SKM-1 (cell line): ENCODE measurements around the gene AURKAIP1.
"Not testable (repeated sequence)": the region's sequence is repeated elsewhere in the genome, so short reads cannot be mapped to it uniquely, and the experiment has no call there.

Experiments
- DNase-seq: peaks from one replicate; lab custom pipeline; 2025; ENCODE audit not compliant: unreplicated experiment; lab: John Stamatoyannopoulos, UW

Gene AURKAIP1

DNA sequence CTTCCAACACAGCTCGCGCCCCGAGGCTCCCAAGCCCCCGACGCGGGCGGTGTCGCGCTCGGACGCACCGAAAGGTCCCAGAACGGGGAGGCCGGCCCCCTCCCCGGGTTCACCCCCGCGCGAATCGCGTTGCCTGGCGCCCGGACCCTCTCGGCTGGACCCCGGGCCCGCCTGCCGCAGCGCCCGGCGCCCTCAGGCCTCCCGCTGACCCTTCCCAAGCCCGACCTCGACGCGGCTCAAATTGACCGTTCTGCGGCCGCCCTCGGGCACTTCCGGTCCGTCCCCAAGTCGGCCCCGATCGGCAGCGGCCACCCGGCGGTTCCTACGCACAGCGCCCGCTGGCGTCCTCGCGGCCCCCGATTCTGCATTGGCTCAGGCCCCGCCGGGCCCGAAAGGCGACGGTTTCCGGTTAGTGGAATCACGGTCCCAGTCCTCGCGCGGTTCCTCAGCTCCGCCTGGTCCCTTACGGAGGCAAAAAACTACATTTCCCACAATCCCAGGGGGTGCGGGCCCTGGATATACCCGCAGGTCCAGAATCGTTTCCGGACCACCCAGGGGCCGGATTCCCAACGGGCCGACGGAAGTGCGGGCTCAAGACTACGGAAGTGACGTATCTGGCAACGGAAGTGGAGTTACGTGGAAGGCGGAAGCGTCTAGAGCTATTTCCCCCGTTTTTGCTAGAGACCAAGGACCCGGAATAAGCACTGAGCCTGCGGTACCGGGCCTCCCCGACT is at the start of gene AURKAIP1:
Gene AURKAIP1, minus strand, starts transcription at position 279 of the 734 bp plus-strand sequence. CDS start 451 bp downstream, outside the sequence.
- peak; percentile 100 for DNase-seq

DNA sequence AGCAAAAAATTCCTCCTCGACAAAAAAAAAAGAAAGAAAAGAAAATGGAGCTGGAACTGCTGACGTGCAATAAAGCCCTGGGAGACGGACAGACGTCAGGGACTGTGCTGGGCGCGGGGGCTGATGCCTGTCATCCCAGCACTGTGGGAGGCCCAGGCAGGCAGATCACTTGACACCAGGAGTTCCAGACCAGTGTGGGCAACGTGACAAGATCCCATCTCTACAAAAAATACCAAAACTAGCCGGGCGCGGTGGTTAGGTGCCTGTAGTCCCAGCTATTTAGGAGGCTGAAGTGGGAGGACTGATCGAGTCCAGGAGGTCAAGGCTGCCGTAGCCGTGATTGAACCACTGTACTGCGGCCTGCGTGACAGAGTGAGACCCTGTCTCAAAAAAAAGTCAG is 49.7 kb upstream of the AURKAIP1 start:
- no peak for DNase-seq

DNA sequence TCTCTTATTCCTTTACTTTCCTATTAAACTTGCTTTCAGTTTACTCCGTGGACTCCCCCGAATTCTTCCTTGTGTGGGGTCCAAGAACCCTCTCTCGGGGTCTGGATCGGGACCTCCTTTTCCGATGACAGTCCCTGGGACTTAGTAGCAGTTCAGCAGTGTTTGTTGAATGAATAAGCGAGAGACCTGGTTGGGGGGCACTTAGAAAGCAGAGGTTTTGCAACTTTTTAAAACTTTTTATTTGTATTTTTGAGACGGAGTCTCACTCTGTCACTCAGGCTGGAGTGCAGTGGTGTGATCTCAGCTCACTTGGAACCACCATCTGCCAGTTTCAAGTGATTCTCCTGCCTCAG is 48.2 kb upstream of the AURKAIP1 start:
- no peak for DNase-seq

DNA sequence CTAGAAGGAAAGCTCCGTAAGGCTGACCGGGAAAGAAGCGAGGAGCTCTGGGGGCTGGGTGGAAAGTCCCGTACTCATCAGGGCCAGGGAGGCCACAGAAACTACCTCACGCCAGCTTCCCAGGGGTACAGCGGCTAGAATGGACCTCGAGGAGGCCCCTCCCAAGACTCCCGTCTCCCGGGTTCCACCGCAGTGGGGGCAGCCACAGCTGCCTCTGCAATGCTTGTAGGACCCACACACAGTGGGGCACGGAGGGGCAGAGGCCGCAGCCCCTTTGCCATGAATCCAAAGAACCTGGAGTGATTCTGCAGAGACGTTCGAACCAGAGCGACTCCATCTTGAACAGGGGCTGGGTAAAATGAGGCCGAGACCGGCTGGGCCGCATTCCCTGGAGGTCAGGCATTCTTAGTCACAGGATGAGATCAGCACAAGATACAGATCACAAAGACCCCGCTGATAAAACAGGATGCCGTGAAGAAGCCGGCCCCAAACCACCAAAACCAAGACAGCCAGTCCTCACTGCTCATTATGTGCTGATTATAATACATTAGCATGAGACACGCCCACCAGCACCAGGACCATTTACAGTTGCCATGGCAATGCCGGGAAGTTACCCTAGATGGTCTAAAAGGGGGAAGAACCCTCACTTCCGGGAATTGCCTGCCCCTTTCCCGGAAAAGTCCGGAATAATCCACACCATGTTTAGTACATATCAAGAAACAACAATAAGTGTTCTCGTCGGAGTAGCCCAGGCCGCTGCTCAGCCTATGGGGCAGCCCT is 47.6 kb upstream of the AURKAIP1 start:
- no peak for DNase-seq

DNA sequence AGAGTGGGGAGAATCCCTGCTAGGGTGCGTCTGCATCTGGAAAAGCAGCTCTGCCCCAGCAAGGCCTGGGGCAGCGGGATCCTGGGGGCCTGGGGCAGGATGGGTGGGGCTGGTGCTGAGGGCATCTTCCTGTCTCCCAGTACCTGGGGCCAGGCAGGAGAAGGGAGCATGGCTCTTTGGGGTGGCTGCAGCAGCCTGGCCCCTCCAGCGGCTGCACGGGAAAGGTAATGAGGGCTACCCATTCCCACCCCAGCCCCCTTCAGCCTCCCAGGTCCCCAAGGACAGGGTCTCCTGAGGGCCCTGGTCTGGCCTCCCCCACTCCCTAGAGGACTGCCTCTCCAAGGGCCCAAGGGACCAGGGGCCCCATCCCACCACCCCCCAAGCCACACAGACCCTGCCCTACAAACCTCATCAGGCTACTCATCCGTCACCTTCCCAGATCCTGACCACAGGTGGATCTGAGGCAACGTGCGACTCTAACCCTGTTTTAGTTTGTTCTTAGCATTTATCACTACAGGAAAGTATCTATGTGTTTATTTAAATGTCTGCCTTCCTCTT is 47.0 kb upstream of the AURKAIP1 start:
- no peak for DNase-seq

DNA sequence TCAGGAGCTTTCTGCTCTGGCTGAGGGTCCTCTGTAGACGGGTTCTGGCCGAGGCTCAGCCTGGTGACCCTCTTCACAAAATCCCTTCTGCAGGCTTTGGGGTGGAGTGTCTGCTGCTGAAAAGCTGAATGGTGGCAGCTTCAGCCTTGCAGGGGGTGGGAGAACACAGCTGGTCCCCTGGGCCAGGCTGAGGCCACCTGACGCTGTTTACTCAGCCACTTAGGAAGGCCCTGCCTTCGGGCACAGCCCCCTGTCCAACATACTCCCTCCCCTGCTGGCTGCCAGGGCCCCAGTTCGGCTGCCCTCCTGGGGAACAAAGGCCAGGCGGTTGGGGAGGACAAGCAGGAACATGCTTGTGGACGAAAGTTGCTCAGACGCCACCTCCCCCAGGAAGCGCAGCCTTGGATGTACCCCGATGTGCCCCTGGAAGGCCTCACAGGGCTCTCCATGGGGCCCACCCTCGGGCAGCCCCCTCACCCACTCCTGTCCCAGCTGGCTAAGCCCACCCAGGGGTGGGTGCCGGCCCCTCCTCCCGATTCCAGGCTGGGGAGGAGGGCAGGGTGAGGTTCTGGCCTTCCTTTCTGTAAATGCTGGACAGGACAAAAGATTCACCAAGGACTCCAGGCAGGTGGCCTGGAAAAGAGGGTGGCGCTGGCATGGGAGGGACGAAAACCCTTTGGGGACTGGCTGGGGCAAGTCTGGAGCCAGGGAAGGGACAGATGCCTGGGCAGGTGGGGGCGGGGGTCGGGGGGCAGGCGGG is 46.3 kb upstream of the AURKAIP1 start, which contains the start of gene ANKRD65:
Gene ANKRD65, minus strand, starts transcription at position 130 of the 760 bp plus-strand sequence. CDS start 271 bp downstream, outside the sequence.
- no peak for DNase-seq

DNA sequence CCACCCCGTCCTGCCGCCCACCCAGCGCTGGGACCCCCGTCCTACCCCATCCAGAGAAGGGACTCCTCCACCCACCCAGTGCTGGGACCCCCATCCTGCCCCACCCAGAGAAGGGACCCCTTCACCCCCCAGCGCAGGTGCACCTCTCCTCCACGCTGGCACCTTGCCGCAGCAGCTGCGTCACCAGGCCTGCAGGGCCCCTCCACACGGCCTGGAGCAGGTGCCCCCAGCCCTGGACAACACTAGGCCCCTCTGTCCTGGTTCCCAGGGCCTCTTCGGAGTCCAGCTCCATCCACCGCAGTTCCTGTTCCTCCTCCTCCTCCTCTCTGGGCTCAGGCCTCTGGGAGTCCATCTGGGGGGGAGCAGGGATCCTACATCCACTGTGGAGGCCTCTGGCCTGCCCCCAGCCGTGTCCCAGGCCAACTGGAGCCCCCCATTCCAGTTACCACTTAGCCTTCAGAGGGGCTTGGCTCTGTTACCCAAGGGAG is 45.7 kb upstream of the AURKAIP1 start:
- DNase-seq: no peak

DNA sequence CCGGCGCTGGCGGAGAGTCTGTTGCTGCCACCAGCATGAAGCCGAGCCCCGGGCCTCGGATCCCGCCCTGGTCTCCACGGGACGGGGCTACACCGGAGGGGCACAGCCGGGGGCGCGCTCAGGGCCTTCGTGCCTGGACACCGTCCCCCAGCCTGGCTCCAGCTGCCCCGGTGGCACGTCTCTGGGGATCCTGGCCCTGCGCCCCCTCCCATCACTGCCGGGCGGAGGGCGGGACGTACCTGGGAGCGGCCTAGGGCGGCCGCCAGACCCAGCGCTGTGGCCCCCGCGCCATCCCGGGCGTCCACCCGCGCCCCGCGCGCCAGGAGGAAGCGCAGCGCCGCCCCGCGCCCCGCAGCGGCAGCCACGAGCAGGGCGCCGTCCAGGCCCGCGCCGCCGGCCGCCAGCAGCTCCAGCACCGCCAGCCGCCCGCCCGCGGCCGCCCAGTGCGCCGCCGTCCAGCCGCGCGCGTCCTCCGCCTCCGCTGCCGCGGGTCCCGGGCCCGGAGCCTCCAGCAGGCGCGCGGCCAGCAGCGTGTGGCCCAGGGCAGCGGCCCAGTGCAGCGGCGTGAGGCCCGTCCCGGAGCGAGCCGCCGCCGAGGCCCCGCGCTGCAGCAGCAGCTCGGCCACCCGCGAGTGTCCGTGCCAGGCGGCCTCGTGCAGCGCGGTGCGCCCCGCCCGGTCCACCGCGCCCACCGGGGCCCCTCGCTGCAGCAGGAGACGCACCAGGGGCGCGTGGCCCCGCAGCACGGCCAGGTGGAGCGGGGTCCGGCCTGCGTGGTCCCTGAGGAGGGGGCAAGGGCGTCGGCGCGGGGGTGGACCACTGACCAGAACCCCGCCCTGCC is 45.0 kb upstream of the AURKAIP1 start:
- DNase-seq: no peak

DNA sequence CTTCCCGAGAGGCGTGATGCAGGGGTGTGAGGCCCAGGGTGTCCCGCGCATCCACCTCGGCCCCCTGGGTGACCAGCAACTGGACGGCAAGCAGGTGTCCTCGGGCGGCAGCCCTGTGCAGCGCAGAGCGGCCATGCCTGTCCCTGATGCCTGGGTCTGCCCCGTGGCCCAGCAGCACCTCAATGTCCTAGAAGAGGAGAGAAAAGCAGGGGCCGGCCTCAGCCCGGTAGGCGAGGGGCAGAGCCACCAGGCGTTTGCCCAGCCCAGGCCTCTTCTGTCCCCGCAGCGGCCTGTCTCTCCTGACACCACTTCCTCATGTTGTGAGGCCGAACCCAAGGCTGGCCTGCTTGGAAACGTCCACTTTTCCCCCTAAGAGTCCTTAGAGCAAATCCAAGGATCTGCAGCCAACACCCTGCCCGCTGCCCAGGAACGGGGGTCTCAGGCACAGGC is 44.4 kb upstream of the AURKAIP1 start:
- no peak for DNase-seq

DNA sequence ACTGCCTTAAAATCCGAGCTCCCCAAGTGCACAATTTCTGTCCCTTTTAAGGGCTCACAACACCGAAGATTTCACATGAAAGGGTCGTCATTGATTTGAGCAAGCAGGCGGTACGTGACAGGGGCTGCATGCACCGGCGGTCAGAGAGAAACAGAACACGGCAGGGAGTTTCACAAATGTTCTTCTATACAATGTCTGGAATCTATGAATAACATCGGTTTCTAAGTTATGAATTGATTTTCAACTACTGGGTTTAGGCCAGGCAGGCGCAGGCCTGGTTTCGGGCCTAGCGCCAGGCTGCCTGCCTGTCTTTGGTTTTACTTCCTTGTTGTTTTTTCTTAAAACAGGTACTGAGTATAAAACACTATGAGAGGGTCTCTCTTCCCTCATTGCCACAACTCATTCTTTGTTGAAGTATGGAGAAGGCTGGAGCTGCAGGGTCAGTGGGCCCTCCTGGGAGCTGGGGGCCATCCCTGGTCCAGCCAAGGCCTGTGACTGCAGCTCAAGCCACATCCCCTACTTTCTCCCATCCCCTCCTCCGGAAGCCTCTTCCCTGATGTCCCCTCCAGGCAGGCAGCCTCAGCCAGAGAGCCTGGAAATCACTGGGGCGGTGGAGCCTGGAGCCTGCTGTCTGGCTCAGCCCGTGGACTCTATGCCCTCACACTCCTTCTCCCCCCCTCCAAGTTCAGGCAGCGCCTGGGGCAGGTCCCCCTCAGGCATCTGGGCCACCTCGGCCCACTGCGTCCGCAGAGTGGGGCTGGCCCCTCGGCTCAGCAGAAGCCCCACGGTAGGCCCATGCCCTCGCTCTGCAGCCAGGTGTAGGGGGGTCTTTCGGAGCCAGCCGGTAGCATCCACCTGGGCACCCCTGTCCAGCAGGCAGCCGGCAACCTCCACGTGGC is 43.7 kb upstream of the AURKAIP1 start:
- no peak for DNase-seq

DNA sequence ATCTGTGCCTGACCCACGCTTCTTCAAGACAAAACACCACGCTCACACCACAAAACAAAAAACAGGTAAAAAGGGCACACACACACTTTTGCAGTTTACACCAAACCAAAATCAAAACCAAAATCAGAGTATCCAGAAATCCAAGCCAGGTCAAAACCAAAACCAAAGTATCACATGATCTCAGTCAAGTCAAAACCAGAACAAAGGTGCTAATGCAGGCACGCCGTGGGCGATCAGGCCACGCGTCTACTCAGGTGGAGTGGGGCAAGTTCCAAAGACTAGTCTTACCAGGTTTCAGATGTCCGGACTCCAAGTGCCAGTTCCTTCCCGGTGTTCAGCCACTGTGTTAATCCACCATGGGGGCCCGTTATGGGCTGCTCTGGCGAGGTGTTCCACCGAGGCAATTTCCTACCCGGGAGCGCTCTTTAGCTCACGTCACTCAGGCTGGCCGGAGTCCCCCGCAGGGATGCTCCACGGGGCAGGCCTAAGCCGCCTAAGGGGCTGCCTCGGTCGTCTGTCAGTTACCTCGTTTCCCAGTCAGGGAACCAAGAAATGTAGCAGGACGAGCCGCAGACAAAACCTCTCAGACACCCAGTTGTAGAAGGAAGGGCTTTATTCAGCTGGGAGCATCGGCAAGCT is 42.9 kb upstream of the AURKAIP1 start:
- DNase-seq: not testable (repeated sequence)

DNA sequence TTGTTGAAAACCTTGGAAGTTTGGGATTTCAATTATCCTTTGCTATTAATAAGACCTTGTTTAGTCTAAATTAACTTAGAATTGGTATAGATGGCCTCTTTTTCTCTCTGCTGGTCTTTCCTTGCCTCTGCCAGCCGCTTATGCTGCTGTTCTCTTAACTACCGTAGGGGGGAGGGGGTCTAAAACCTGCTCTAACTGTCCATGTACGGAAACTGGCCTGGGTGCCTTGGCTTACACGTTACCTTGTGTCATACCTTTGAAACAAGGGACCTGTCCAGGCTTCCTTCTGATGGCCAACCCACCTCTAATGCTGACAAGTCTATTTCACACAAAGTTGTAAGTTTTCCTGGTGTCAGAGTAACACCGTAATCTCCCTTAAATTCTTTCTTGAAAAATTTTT is 42.4 kb upstream of the AURKAIP1 start:
- DNase-seq: not testable (repeated sequence)

DNA sequence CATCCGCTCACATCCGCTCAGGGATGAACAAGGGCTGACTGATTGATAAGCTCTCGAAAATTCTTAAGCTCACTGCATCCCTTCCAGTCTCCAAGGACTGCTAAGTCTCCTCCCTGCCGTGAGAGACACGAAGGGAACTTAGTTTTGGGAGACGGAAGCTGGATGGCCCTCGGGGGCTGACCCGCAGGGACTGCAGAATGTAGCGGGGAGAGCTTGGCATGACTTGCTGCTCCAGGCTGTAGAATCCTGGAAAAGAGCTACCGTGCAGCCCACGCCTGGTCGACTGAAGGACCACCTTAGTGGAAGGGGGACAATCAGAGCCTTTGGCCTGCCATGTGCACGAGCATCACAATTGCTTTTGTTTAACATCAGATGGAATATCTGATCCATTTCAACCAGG is 40.7 kb upstream of the AURKAIP1 start:
- DNase-seq: no peak

DNA sequence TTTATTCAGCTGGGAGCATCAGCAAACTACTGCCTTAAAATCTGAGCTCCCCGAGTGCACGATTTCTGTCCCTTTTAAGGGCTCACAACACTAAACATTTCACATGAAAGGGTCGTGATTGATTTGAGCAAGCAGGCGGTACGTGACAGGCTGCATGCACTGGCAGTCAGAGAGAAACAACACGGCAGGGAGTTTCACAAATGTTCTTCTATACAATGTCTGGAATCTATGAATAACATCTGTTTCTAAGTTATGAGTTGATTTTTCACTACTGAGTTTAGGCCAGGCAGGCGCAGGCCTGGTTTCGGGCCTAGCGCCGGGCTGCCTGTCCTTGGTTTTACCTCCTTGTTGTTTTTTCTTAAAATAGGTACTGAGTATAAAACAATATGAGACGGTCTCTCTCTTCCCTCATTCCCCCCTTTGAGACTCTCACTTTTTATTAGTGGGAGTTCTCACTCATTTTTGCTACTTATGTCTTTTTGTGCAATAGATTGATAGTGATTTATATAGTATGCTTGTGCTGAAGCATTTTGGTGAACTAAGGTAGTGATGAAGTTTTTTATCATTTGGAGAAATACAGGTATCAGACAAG is 37.4 kb upstream of the AURKAIP1 start:
- DNase-seq: not testable (repeated sequence)

DNA sequence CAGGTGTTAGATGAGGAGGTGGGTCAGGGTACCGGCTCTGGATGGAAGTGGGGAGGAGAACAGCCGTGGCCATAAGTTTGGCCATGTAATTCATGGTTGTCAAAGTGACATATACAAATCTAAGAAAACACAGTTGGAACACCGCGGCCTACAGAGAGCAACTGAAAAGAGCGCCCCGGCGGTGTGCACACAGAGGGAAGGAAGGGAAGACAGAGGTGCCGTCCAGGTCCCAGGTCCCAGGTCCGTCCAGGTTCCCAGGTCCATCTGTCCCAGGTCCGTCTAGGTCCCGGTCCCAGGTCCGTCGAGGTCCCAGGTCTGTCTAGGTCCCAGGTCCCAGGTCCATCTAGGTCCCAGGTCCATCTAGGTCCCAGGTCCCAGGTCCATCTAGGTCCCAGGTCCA is 36.6 kb upstream of the AURKAIP1 start:
- no peak for DNase-seq

DNA sequence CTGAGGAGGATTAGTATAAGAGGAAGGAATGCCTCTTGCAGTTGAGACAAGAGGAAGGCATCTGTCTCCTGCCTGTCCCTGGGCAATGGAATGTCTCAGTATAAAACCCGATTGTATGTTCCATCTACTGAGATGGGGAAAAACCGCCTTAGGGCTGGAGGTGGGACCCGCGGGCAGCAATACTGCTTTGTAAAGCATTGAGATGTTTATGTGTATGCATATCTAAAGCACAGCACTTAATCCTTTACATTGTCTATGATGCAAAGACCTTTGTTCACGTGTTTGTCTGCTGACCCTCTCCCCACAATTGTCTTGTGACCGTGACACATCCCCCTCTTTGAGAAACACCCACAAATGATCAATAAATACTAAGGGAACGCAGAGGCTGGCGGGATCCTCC is 35.2 kb upstream of the AURKAIP1 start:
- not testable (repeated sequence) for DNase-seq

DNA sequence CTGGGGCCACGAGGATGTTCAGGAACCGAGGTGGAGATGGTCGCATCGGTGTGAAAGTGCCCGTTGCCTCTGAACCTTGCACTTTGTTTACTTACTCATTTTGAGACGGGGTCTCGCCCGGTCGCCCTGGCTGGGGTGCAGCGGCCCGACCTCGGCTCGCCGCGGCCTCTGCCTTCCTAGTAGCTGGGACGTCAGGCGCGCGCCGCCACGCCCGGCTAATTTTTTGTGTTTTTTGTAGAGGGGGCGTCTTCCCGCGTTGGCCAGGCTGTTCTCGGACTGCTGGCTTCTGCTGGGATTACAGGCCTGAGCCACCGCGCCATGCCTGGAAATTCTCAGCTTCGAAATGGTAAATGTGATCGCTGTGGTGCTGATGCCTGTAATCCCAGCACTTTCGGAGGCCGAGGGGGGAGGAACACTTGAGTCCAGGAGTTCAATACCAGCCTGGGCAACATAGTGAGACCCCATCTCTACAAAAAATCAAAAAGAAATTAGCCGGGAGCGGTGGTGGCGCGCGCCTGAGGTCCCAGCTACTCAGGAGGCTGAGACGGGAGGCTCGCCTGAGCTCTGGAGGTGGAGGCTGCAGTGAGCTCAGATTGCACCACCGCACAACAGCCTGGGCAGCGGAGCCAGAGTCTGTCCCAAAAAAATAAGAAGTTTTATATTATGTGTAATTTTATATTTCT is 32.8 kb upstream of the AURKAIP1 start:
- DNase-seq: no peak
